Measurements from ENCODE around the gene MARK4.

DNA sequence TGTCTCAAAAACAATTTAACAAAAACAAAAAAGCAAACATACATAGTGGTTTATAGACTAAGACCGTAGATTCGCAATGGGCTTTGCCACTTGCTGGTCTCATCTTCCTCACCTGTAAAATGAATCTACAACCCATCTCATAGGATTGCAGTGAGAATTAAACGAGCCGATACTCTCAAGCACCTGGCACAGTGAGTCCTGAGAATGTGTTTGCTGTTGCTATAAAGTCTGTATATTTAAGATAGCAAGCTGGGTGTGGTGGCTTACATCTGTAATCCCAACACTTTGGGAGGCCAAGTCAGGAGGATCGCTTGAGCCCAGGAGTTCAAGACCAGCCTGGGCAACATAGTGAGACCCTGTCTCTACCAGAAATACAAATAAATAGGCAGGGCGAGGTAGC is 28.3 kb upstream of the MARK4 start:
- no peak for TF ChIP-seq POLR2A (IDR thresholded peaks at IDR 0.05; ENCODE audit: low read length)
- no peak for TF ChIP-seq GATA1 (IDR thresholded peaks at IDR 0.05; ENCODE audit: low read depth, low read length)

Data from erythroblast (primary cell).